Duodenal mucosa (tissue), 2 donors: ENCODE measurements around the gene SMYD3.
A peak's percentile ranks its signal among the peaks of the same experiment; 100 is the strongest.

ENCODE experiments used
- H3K27ac ChIP-seq: one replicate; pipeline ENCODE4 v1.7.0; 2013; ENCODE audit warnings: low read depth, low read length
- H3K27me3 ChIP-seq, 2 donors: one replicate each; pipeline ENCODE4 v1.7.0; 2013; ENCODE audit warnings: low read length in 2 of 2, control low read depth in 1 of 2; ENCODE audit not compliant: insufficient read depth in 2 of 2, control insufficient read depth in 1 of 2
- H3K36me3 ChIP-seq, 2 donors: one replicate each; pipeline ENCODE4 v1.7.0; 2013; ENCODE audit warnings: low read length in 2 of 2, control low read depth in 1 of 2; ENCODE audit not compliant: insufficient read depth in 2 of 2, control insufficient read depth in 1 of 2
- H3K4me1 ChIP-seq, 2 donors: one replicate each; pipeline ENCODE4 v1.7.0; 2013; ENCODE audit warnings: low read length in 2 of 2, control low read depth in 1 of 2; ENCODE audit not compliant: insufficient read depth in 2 of 2, control insufficient read depth in 1 of 2
- H3K4me3 ChIP-seq, 2 donors: one replicate each; pipeline ENCODE4 v1.7.0; 2013; ENCODE audit warnings: low read length in 2 of 2, low read depth in 1 of 2
- H3K9ac ChIP-seq, 2 donors: one replicate each; pipeline ENCODE4 v1.7.0; 2013; ENCODE audit warnings: low read length in 2 of 2, low read depth in 1 of 2
- H3K9me3 ChIP-seq, 2 donors: one replicate each; pipeline ENCODE4 v1.7.0; 2013; ENCODE audit warnings: low read length in 2 of 2, control low read depth in 1 of 2; ENCODE audit not compliant: control insufficient read depth in 1 of 2

The SMYD3 gene

GRCh38 chr1:245965398-245965797 lies 541.7 kb downstream of the SMYD3 start:
- Histone ChIP-seq H3K9ac (no peak overlapping the region), H3K4me3 (no peak overlapping the region), H3K27me3 (no peaks in the 10 kb centered on the region), H3K4me1 (no peaks in the 10 kb centered on the region), H3K27ac (no peak overlapping the region), H3K36me3 (no peaks in the 10 kb centered on the region), H3K9me3 (no peaks in the 10 kb centered on the region)

- Histone ChIP-seq H3K4me3 (no peak overlapping the region), H3K27ac (no peak overlapping the region), H3K36me3 (no peaks in the 10 kb centered on the region), H3K27me3 (no peaks in the 10 kb centered on the region), H3K9ac (no peak overlapping the region), H3K9me3 (no peaks in the 10 kb centered on the region), H3K4me1 (no peaks in the 10 kb centered on the region)
Measured at GRCh38 chr1:245963649-245964048, 543.4 kb downstream of the SMYD3 start.

GRCh38 chr1:245962453-245962852 lies 544.6 kb downstream of the SMYD3 start:
- no peaks in the 10 kb centered on the region for H3K9me3 ChIP-seq
- no peaks in the 10 kb centered on the region for H3K4me1 ChIP-seq
- no peaks in the 10 kb centered on the region for H3K36me3 ChIP-seq
- H3K27me3 ChIP-seq: no peaks in the 10 kb centered on the region
- no peak overlapping the region for H3K27ac ChIP-seq
- H3K9ac ChIP-seq: no peak overlapping the region
- no peak overlapping the region for H3K4me3 ChIP-seq

- Histone ChIP-seq H3K27ac (no peak overlapping the region), H3K9me3 (no peaks in the 10 kb centered on the region), H3K4me3 (no peak overlapping the region), H3K27me3 (no peaks in the 10 kb centered on the region), H3K4me1 (no peaks in the 10 kb centered on the region), H3K9ac (no peak overlapping the region), H3K36me3 (no peaks in the 10 kb centered on the region)
Measured at GRCh38 chr1:245961137-245961540, 545.9 kb downstream of the SMYD3 start.

GRCh38 chr1:245960171-245960570 lies 546.9 kb downstream of the SMYD3 start:
- H3K4me3 ChIP-seq: no peak overlapping the region
- no peaks in the 10 kb centered on the region for H3K27me3 ChIP-seq
- no peak overlapping the region for H3K27ac ChIP-seq
- no peak overlapping the region for H3K9ac ChIP-seq
- no peaks in the 10 kb centered on the region for H3K9me3 ChIP-seq
- H3K36me3 ChIP-seq: no peaks in the 10 kb centered on the region
- H3K4me1 ChIP-seq: no peaks in the 10 kb centered on the region

- Histone ChIP-seq H3K9me3 (no peaks in the 10 kb centered on the region), H3K4me1 (peaks cover 5 to 7% of the 10 kb centered on the region in 2 donors), H3K9ac (no peak overlapping the region), H3K4me3 (no peak overlapping the region), H3K27ac (no peak overlapping the region), H3K27me3 (no peaks in the 10 kb centered on the region), H3K36me3 (no peaks in the 10 kb centered on the region)
Measured at GRCh38 chr1:245958016-245958415, 549.1 kb downstream of the SMYD3 start.

GRCh38 chr1:245957427-245957826 lies 549.7 kb downstream of the SMYD3 start:
- Histone ChIP-seq H3K4me3 (no peak overlapping the region), H3K4me1 (peaks cover 5 to 7% of the 10 kb centered on the region in 2 donors), H3K9ac (no peak overlapping the region), H3K27me3 (no peaks in the 10 kb centered on the region), H3K27ac (no peak overlapping the region), H3K36me3 (no peaks in the 10 kb centered on the region), H3K9me3 (no peaks in the 10 kb centered on the region)

- H3K4me1 ChIP-seq: peaks cover 5 to 7% of the 10 kb centered on the region in 2 donors
- H3K4me3 ChIP-seq: no peak overlapping the region
- H3K9me3 ChIP-seq: no peaks in the 10 kb centered on the region
- H3K27me3 ChIP-seq: no peaks in the 10 kb centered on the region
- H3K36me3 ChIP-seq: no peaks in the 10 kb centered on the region
- H3K9ac ChIP-seq: no peak overlapping the region
- no peak overlapping the region for H3K27ac ChIP-seq
Measured at GRCh38 chr1:245956225-245956624, 550.9 kb downstream of the SMYD3 start.

- Histone ChIP-seq H3K27ac (peak overlapping the region; percentile 30), H3K27me3 (no peaks in the 10 kb centered on the region), H3K36me3 (no peaks in the 10 kb centered on the region), H3K9ac (peak overlapping the region; percentile 61 to 69), H3K9me3 (no peaks in the 10 kb centered on the region), H3K4me3 (peak overlapping the region; percentile 67 to 69), H3K4me1 (peaks cover 5 to 7% of the 10 kb centered on the region in 2 donors)
Measured at GRCh38 chr1:245953876-245954660, 553.0 kb downstream of the SMYD3 start.

GRCh38 chr1:245952383-245953026 lies 554.6 kb downstream of the SMYD3 start:
- peaks cover 5 to 7% of the 10 kb centered on the region in 2 donors for H3K4me1 ChIP-seq
- no peak overlapping the region for H3K4me3 ChIP-seq
- H3K27ac ChIP-seq: no peak overlapping the region
- no peaks in the 10 kb centered on the region for H3K9me3 ChIP-seq
- no peaks in the 10 kb centered on the region for H3K27me3 ChIP-seq
- no peaks in the 10 kb centered on the region for H3K36me3 ChIP-seq
- H3K9ac ChIP-seq: no peak overlapping the region
